ENCODE results near the gene CFAP221.

Gene CFAP221

GRCh38 chr2:119536707-119537106 is 7.5 kb upstream of the CFAP221 start:
- DNase-seq (ENCODE audit: low spot score): no peak

- no peak for DNase-seq (ENCODE audit: low spot score)
These were observed 6.5 kb upstream of the CFAP221 start for GRCh38 chr2:119537792-119538191.

GRCh38 chr2:119541476-119541875 is 2.8 kb upstream of the CFAP221 start:
- DNase-seq (ENCODE audit: low spot score): no peak

GRCh38 chr2:119544939-119545475 is 758 bp downstream of the CFAP221 start:
- DNase-seq (ENCODE audit: low spot score): no peak

GRCh38 chr2:119545754-119546446 is 1.7 kb downstream of the CFAP221 start:
- DNase-seq (ENCODE audit: low spot score): no peak

- DNase-seq (ENCODE audit: low spot score): no peak
These were observed 2.2 kb downstream of the CFAP221 start for GRCh38 chr2:119546447-119546767.

GRCh38 chr2:119548516-119549120 is 4.4 kb downstream of the CFAP221 start:
- DNase-seq (ENCODE audit: low spot score): no peak

GRCh38 chr2:119549241-119549640 is 5.0 kb downstream of the CFAP221 start:
- no peak for DNase-seq (ENCODE audit: low spot score)

GRCh38 chr2:119550346-119550745 is 6.1 kb downstream of the CFAP221 start:
- no peak for DNase-seq (ENCODE audit: low spot score)

- no peak for DNase-seq (ENCODE audit: low spot score)
These were observed 6.6 kb downstream of the CFAP221 start for GRCh38 chr2:119550856-119551255.

GRCh38 chr2:119552902-119553301 is 8.7 kb downstream of the CFAP221 start:
- DNase-seq (ENCODE audit: low spot score): no peak

- no peak for DNase-seq (ENCODE audit: low spot score)
These were observed 9.6 kb downstream of the CFAP221 start for GRCh38 chr2:119553687-119554344.

GRCh38 chr2:119565481-119565880 is 21.2 kb downstream of the CFAP221 start:
- DNase-seq (ENCODE audit: low spot score): no peak

- no peak for DNase-seq (ENCODE audit: low spot score)
These were observed 23.0 kb downstream of the CFAP221 start for GRCh38 chr2:119567292-119567691.

- no peak for DNase-seq (ENCODE audit: low spot score)
These were observed 30.0 kb downstream of the CFAP221 start for GRCh38 chr2:119574108-119574815.

- no peak for DNase-seq (ENCODE audit: low spot score)
These were observed 30.6 kb downstream of the CFAP221 start for GRCh38 chr2:119574864-119575263.

GRCh38 chr2:119575439-119575838 is 31.2 kb downstream of the CFAP221 start:
- no peak for DNase-seq (ENCODE audit: low spot score)

- no peak for DNase-seq (ENCODE audit: low spot score)
These were observed 35.4 kb downstream of the CFAP221 start for GRCh38 chr2:119579424-119580295.

GRCh38 chr2:119580550-119581072 is 36.4 kb downstream of the CFAP221 start:
- DNase-seq (ENCODE audit: low spot score): no peak

- DNase-seq (ENCODE audit: low spot score): no peak
These were observed 39.0 kb downstream of the CFAP221 start for GRCh38 chr2:119583291-119583690.

GRCh38 chr2:119584469-119584868 is 40.2 kb downstream of the CFAP221 start:
- DNase-seq (ENCODE audit: low spot score): no peak
